Transverse colon (tissue), 4 donors: ENCODE measurements around the gene PSAP. TPM values are rescaled to one million over a fixed set of nuclear protein-coding genes. Genes with fewer than 3 reads are reported as not detected.

Experiments
- DNase-seq: peaks from one replicate; pipeline ENCODE4 v3.0.0-alpha.2; 2019
- H3K27ac ChIP-seq, 4 donors: fragments of 200-600 bp; sonication (generic); 2 replicates each; pipeline ENCODE4 v1.5.1; 2016 to 2018; ENCODE audit warnings: inconsistent platforms in 4 of 4
- H3K27me3 ChIP-seq: fragments of 200-600 bp; sonication (generic); 2 replicates; pipeline ENCODE4 v1.5.1; 2017; ENCODE audit warnings: inconsistent platforms
- H3K36me3 ChIP-seq, 4 donors: fragments of 200-600 bp; sonication (generic); 2 replicates each; pipeline ENCODE4 v1.5.1; 2017 to 2019; ENCODE audit warnings: inconsistent platforms in 4 of 4
- H3K4me1 ChIP-seq, 4 donors: fragments of 200-600 bp; sonication (generic); 2 replicates each; pipeline ENCODE4 v1.5.1; 2017 to 2020; ENCODE audit warnings: inconsistent platforms in 4 of 4
- H3K4me3 ChIP-seq, 4 donors: fragments of 200-600 bp; sonication (generic); 1 replicate in 1 of 4; 2 replicates in 3 of 4; pipeline versions ENCODE4 v1.5.1 to v1.6.1; 2017 to 2019; ENCODE audit warnings: inconsistent platforms in 4 of 4
- H3K9me3 ChIP-seq, 2 donors: fragments of 200-600 bp; sonication (generic); 2 replicates each; pipeline ENCODE4 v1.5.1; 2017 to 2019; ENCODE audit warnings: inconsistent platforms in 2 of 2
- EP300 ChIP-seq: sonication (generic); formaldehyde crosslinking; IDR thresholded peaks from one replicate; pipeline ENCODE4 v1.6.1; 2017; ENCODE audit warnings: antibody characterized with exemption, low read depth
- POLR2A ChIP-seq: fragments of 450-650 bp; IDR thresholded peaks from one replicate; pipeline ENCODE4 v1.6.1; 2016; ENCODE audit warnings: antibody characterized with exemption, mild to moderate bottlenecking, moderate library complexity
- POLR2AphosphoS5 ChIP-seq, 3 donors: sonication (generic); formaldehyde crosslinking; IDR thresholded peaks; one replicate each; pipeline ENCODE4 v1.6.1; 2016; ENCODE audit warnings: antibody characterized with exemption in 3 of 3
- WGBS, 2 donors: methylation state at CpG; one replicate each; pipeline ENCODE4 v1.1.5; 2018; ENCODE audit warnings: low coverage in 1 of 2; 5-methylcytosine and 5-hydroxymethylcytosine counted together
- in situ Hi-C, 4 donors: fragments of 200-750 bp; cut with MboI; loops; one replicate each; pipeline versions ENCODE4 v1.15.0 to v1.15.1; 2017; ENCODE audit warnings: low sequenced_read_pairs in 3 of 4, low pct_ligation_motif_present in 1 of 4, low pct_unique_long_range_greater_than_20kb in 1 of 4
- intact Hi-C: fragments of 100-400 bp; cut with DNase I; formaldehyde crosslinking; loops from one replicate; pipeline ENCODE4 v1.15.1; 2023; ENCODE audit warnings: low total_unique reads
- total RNA-seq, 4 donors: library from RNA; depleted of rRNA; stranded (reverse); fragments of >200 nt; gene quantifications; one replicate each; pipeline ENCODE4 v1.1.0, GENCODE V29; 2016
- TF ChIP-seq, protein P1 (sequence below), 5 experiments: fragments of 200-600 bp in 3 of 5; fragments of 450-650 bp in 2 of 5; sonication (generic) in 3 of 5; IDR thresholded peaks; 1 replicate in 2 of 5; 2 replicates in 3 of 5; pipeline ENCODE4 v1.5.1; 2016 to 2017; ENCODE audit warnings: antibody characterized with exemption in 5 of 5, inconsistent platforms in 3 of 5, mild to moderate bottlenecking in 2 of 5, moderate library complexity in 1 of 5

Gene PSAP
- total RNA-seq, 4 donors from 2014 or later: 383 to 667 (median 478) TPM

DNA sequence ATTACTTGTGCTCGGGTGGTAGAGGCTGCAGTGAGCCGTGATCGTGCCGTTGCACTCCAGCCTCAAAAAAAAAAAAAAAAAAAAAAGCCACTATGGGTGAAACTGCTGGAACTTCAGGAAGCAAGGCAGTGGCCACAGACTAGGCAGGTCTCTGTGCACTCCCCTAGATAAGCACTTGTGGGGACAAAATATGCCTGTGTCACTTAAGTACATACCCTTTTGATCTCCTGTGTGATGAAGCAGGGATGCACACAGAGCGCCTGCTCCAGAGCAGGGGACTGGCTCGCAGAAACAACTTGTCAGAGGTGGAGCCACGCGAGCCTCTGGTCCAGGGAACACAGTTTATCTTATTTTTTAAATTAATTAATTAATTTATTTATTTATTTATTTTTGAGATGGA, 42.9 kb upstream of the PSAP start:
- Histone ChIP-seq H3K9me3 (no peaks in the 10 kb centered on the region), H3K4me1 (peaks cover 0 to 14% (median 9%) of the 10 kb centered on the region in 4 donors), H3K27ac (no peak overlapping the region), H3K36me3 (no peaks in the 10 kb centered on the region), H3K4me3 (no peak overlapping the region), H3K27me3 (peaks cover 3% of the 10 kb centered on the region)
- in situ Hi-C loops (loop anchor here in 2 of 4 donors (25.0 kb wide), 1 partner anchor 443 kb away; no protein-coding TSS in a partner anchor), intact Hi-C loops (loop anchor here (10.0 kb wide), 3 partner anchors 59 to 579 kb away; partner anchors contain the start of gene SLC29A3)
- TF ChIP-seq POLR2A (no peak), EP300 (no peak), POLR2AphosphoS5 (IDR thresholded peaks at IDR 0.05) (no peak)
- TF ChIP-seq, protein P1, sequence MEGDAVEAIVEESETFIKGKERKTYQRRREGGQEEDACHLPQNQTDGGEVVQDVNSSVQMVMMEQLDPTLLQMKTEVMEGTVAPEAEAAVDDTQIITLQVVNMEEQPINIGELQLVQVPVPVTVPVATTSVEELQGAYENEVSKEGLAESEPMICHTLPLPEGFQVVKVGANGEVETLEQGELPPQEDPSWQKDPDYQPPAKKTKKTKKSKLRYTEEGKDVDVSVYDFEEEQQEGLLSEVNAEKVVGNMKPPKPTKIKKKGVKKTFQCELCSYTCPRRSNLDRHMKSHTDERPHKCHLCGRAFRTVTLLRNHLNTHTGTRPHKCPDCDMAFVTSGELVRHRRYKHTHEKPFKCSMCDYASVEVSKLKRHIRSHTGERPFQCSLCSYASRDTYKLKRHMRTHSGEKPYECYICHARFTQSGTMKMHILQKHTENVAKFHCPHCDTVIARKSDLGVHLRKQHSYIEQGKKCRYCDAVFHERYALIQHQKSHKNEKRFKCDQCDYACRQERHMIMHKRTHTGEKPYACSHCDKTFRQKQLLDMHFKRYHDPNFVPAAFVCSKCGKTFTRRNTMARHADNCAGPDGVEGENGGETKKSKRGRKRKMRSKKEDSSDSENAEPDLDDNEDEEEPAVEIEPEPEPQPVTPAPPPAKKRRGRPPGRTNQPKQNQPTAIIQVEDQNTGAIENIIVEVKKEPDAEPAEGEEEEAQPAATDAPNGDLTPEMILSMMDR (IDR thresholded peaks at IDR 0.05): no peak
- WGBS, 2 donors: 22 to 50% methylated on average over 4 to 8 of the region's 8 CpGs
- DNase-seq: no peak

DNA sequence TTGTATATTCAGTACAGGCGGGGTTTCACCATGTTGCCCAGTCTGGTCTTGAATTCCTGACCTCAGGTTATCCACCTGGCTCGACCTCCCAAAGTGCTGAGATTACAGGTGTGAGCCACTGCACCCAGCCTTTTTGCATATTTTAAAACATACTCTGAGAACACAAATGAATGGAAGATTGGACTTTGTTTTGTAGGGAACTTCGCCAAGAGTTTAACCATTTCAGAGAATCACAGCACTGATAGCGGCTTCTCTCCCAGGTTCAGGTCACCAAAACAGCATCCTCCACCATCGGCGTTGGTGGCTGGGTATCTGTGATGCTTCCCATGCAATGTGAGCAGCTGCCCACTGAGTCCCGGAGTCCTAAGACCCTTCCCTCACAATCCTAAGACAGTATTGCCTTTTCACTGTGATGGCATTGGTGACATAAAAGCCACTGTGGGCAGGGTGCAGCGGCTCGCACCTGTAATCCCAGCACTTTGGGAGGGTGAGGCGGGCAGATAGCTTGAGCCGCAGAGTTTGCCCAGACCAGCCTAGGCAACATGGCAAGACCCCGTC, 42.3 kb upstream of the PSAP start:
- no peak overlapping the region for H3K4me3 ChIP-seq
- TF ChIP-seq POLR2AphosphoS5 (IDR thresholded peaks at IDR 0.05) (no peak), EP300 (no peak), POLR2A (no peak)
- TF ChIP-seq, protein P1 (IDR thresholded peaks at IDR 0.05): no peak
- intact Hi-C loops: loop anchor here (10.0 kb wide), 3 partner anchors 59 to 579 kb away; partner anchors contain the start of gene SLC29A3
- peaks cover 3% of the 10 kb centered on the region for H3K27me3 ChIP-seq
- H3K4me1 ChIP-seq: peaks cover 0 to 20% (median 11%) of the 10 kb centered on the region in 4 donors
- no peaks in the 10 kb centered on the region for H3K36me3 ChIP-seq
- no peak for DNase-seq
- H3K27ac ChIP-seq: no peak overlapping the region
- WGBS, 2 donors: 52 to 59% methylated on average over 3 to 12 of the region's 12 CpGs
- in situ Hi-C loops: loop anchor here in 2 of 4 donors (25.0 kb wide), 1 partner anchor 444 kb away; no protein-coding TSS in a partner anchor
- H3K9me3 ChIP-seq: no peaks in the 10 kb centered on the region

DNA sequence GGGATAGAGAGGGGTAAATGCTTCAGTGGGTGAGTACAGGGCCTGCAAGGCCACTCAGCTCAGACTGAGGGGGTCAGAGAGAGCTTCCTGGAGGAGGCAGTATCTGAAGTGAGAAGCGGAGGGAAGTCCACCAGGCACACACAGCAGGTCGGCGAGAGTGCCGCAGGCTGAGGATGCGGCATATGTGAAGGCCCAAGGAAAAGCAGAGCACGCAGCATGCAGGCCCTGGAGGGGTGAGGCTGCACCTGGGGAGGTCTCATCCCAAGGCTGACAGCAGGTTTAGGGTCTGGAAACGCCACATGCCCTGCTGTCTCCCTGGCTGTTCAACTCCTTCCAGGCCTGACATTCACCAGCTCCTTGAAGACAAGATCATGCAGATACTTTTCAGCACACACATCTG, 40.4 kb upstream of the PSAP start:
- H3K27me3 ChIP-seq: peaks cover 3% of the 10 kb centered on the region
- no peaks in the 10 kb centered on the region for H3K9me3 ChIP-seq
- H3K4me3 ChIP-seq: no peak overlapping the region
- intact Hi-C loops (loop anchor here (10.0 kb wide), 3 partner anchors 57 to 577 kb away; partner anchors contain the start of gene SLC29A3), in situ Hi-C loops (loop anchor here in 2 of 4 donors (25.0 kb wide), 1 partner anchor 446 kb away; no protein-coding TSS in a partner anchor)
- 93 to 100% methylated on average over 1 to 7 of the region's 7 CpGs for WGBS, 2 donors
- H3K36me3 ChIP-seq: no peaks in the 10 kb centered on the region
- TF ChIP-seq EP300: no peak
- no peak for TF ChIP-seq POLR2A
- TF ChIP-seq, protein P1 (IDR thresholded peaks at IDR 0.05): no peak
- TF ChIP-seq POLR2AphosphoS5 (IDR thresholded peaks at IDR 0.05): no peak
- no peak for DNase-seq
- H3K27ac ChIP-seq: peak overlapping the region in 1 of 4 donors; percentile 13
- H3K4me1 ChIP-seq: peaks cover 0 to 27% (median 14%) of the 10 kb centered on the region in 4 donors

DNA sequence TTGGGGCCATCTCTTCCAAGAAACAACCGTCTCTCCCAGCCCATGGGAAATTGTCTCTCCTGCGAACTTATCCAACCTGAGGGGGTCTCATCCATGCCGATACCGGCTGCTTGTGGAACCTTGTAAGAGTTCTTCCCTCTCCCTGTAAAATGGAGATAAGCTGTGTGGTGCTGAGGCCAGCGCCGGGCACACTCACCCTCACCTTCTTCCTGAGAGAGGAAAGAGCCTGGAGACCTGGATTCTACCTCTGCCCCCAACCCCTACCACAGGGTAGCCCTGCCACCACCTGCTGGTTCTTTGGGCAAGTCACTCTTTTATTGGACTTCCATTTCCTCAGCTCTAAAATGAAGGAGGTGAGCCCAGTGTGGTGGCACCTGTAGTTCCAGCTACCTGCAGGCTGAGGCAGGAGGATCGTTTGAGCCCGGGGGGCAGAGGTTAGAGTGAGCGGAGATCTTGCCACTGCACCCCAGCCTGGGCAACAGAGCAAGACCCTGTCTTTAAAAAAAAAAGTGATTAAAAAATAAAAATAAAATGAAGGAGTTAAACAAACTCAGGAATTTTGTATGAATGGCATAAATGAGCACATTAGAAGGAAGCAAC, 38.4 kb upstream of the PSAP start:
- intact Hi-C loops (no loop called here), in situ Hi-C loops (loop anchor here in 2 of 4 donors (25.0 kb wide), 1 partner anchor 448 kb away; no protein-coding TSS in a partner anchor)
- no peak for DNase-seq
- H3K36me3 ChIP-seq: no peaks in the 10 kb centered on the region
- H3K4me3 ChIP-seq: peak overlapping the region in 3 of 4 donors; percentile 19 to 53 (median 39)
- TF ChIP-seq, protein P1 (IDR thresholded peaks at IDR 0.05): no peak
- TF ChIP-seq POLR2A: no peak
- TF ChIP-seq POLR2AphosphoS5 (IDR thresholded peaks at IDR 0.05): no peak
- no peak for TF ChIP-seq EP300
- H3K27me3 ChIP-seq: peaks cover 3% of the 10 kb centered on the region
- 24 to 34% methylated on average over 4 to 9 of the region's 9 CpGs for whole genome bisulfite sequencing, 2 donors
- H3K27ac ChIP-seq: peak overlapping the region; percentile 71 to 83 (median 76)
- no peaks in the 10 kb centered on the region for H3K9me3 ChIP-seq
- peaks cover 0 to 27% (median 14%) of the 10 kb centered on the region in 4 donors for H3K4me1 ChIP-seq
